Peyer's patch (tissue), 4 donors: ENCODE measurements around the gene HPSE2.

Source experiments
- POLR2A ChIP-seq, 2 donors: fragments of 450-650 bp; IDR thresholded peaks; one replicate each; pipeline ENCODE4 v1.5.1; 2017; ENCODE audit warnings: antibody characterized with exemption in 2 of 2, mild to moderate bottlenecking in 2 of 2, moderate library complexity in 2 of 2
- TF ChIP-seq, protein P1 (sequence below), 6 experiments: fragments of 450-650 bp in 4 of 6; fragments of 200-600 bp in 2 of 6; sonication (generic) in 1 of 6; IDR thresholded peaks; one replicate each; pipeline ENCODE4 v1.5.1; 2017 to 2019; ENCODE audit warnings: antibody characterized with exemption in 6 of 6, mild to moderate bottlenecking in 3 of 6, moderate library complexity in 1 of 6

- TF ChIP-seq, protein P1, sequence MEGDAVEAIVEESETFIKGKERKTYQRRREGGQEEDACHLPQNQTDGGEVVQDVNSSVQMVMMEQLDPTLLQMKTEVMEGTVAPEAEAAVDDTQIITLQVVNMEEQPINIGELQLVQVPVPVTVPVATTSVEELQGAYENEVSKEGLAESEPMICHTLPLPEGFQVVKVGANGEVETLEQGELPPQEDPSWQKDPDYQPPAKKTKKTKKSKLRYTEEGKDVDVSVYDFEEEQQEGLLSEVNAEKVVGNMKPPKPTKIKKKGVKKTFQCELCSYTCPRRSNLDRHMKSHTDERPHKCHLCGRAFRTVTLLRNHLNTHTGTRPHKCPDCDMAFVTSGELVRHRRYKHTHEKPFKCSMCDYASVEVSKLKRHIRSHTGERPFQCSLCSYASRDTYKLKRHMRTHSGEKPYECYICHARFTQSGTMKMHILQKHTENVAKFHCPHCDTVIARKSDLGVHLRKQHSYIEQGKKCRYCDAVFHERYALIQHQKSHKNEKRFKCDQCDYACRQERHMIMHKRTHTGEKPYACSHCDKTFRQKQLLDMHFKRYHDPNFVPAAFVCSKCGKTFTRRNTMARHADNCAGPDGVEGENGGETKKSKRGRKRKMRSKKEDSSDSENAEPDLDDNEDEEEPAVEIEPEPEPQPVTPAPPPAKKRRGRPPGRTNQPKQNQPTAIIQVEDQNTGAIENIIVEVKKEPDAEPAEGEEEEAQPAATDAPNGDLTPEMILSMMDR (IDR thresholded peaks at IDR 0.05), result no peak
- no peak for TF ChIP-seq POLR2A (IDR thresholded peaks at IDR 0.05)
Observed at GRCh38 chr10:99233689-99234037, 2.0 kb downstream of the HPSE2 start.
